H1 (cell line): ENCODE results near the gene CHMP5. TPM values are rescaled to one million over a fixed set of nuclear protein-coding genes. Genes with fewer than 3 reads are reported as not detected.

Experiments used
- CTCF ChIA-PET: fragments of 300-600 bp; sonication (Branson Sonifier 250); formaldehyde crosslinking; loops from one replicate; lab custom pipeline; 2021; ENCODE audit not compliant: partially characterized antibody; lab: Charles Lee
- POLR2A ChIA-PET: fragments of 300-600 bp; sonication (Branson Sonifier 250); formaldehyde crosslinking; loops from one replicate; lab custom pipeline; 2021; ENCODE audit warnings: inconsistent platforms; ENCODE audit not compliant: partially characterized antibody; lab: Charles Lee
- DNase-seq, 2 experiments: peaks; one replicate each; pipeline versions ENCODE4 v3.0.0 to v3.0.0-alpha.2; 2010 to 2022; ENCODE audit warnings: low spot score in 2 of 2, low read depth in 1 of 2, mixed read lengths in 1 of 2
- FAIRE-seq: peaks from 2 replicates; lab custom pipeline; 2011; peaks lifted over from hg19 to GRCh38; lab: Jason Lieb, UNC
- H2AFZ ChIP-seq: 2 replicates; pipeline ENCODE4 v1.8.1; 2012; ENCODE audit warnings: low read length, inconsistent platforms
- H2AK5ac ChIP-seq: 2 replicates; pipeline ENCODE4 v1.6.1; 2013; ENCODE audit warnings: low read depth, low read length
- H2BK120ac ChIP-seq: replicated peaks from 2 replicates; pipeline ENCODE3; 2013; ENCODE audit warnings: low read depth, low read length, inconsistent platforms
- H2BK12ac ChIP-seq: 2 replicates; pipeline ENCODE4 v1.6.1; 2013; ENCODE audit warnings: low read depth, low read length
- H2BK15ac ChIP-seq: 2 replicates; pipeline ENCODE4 v1.6.1; 2013; ENCODE audit warnings: low read length
- H2BK20ac ChIP-seq: 2 replicates; pipeline ENCODE4 v1.6.1; 2013; ENCODE audit warnings: low read length
- H2BK5ac ChIP-seq: 2 replicates; pipeline ENCODE4 v1.6.1; 2013; ENCODE audit warnings: low read depth, low read length
- H3K14ac ChIP-seq: 2 replicates; pipeline ENCODE4 v1.6.1; 2013; ENCODE audit warnings: inconsistent platforms; ENCODE audit not compliant: insufficient read length
- H3K18ac ChIP-seq: 2 replicates; pipeline ENCODE4 v1.6.1; 2013; ENCODE audit warnings: low read length; ENCODE audit errors: extremely low read depth
- H3K23ac ChIP-seq: 2 replicates; pipeline ENCODE4 v1.6.1; 2013; ENCODE audit warnings: inconsistent platforms; ENCODE audit not compliant: insufficient read length
- H3K23me2 ChIP-seq: 2 replicates; pipeline ENCODE4 v1.6.1; 2013; ENCODE audit warnings: low read depth, low read length
- H3K27ac ChIP-seq: 2 replicates; pipeline ENCODE4 v1.6.1; 2011; ENCODE audit warnings: low read depth, low read length, inconsistent platforms
- H3K27me3 ChIP-seq, 4 experiments: replicated peaks in 1 of 4; 1 replicate in 1 of 4; 2 replicates in 3 of 4; pipeline versions ENCODE4 v1.6.1 to v1.8.1; 2011 to 2013; ENCODE audit warnings: low read length in 3 of 4, mild to moderate bottlenecking in 3 of 4, inconsistent platforms in 2 of 4, mixed read lengths in 2 of 4, moderate library complexity in 1 of 4; ENCODE audit not compliant: control insufficient read depth in 3 of 4, insufficient read depth in 3 of 4; ENCODE audit errors: extremely low read depth in 1 of 4
- H3K36me3 ChIP-seq, 4 experiments: 2 replicates each; pipeline versions ENCODE4 v1.6.1 to v1.8.1; 2011 to 2013; ENCODE audit warnings: mild to moderate bottlenecking in 4 of 4, low read length in 3 of 4, moderate library complexity in 2 of 4, control low read depth in 1 of 4, inconsistent platforms in 1 of 4; ENCODE audit not compliant: insufficient read depth in 4 of 4, control insufficient read depth in 2 of 4
- H3K4ac ChIP-seq: replicated peaks from 2 replicates; pipeline ENCODE3; 2013; ENCODE audit warnings: low read length, low read depth, mixed read lengths, inconsistent platforms; ENCODE audit not compliant: insufficient read length
- H3K4me1 ChIP-seq, 4 experiments: replicated peaks in 1 of 4; 1 replicate in 1 of 4; 2 replicates in 3 of 4; pipeline versions ENCODE4 v1.6.1 to v1.8.1; 2011 to 2013; ENCODE audit warnings: low read length in 3 of 4, inconsistent platforms in 2 of 4, mixed read lengths in 1 of 4; ENCODE audit not compliant: insufficient read depth in 4 of 4, control insufficient read depth in 3 of 4
- H3K4me2 ChIP-seq, 2 experiments: 2 replicates each; pipeline versions ENCODE4 v1.6.1 to v1.8.1; 2011 to 2013; ENCODE audit warnings: low read depth in 2 of 2, low read length in 2 of 2, control low read depth in 1 of 2, inconsistent platforms in 1 of 2, mild to moderate bottlenecking in 1 of 2; ENCODE audit not compliant: insufficient read depth in 1 of 2
- H3K4me3 ChIP-seq, 4 experiments: fragments of 200-600, 300-600 bp in 1 of 4; sonication (generic), shearing (Covaris generic), sonication (Bioruptor Twin) in 1 of 4; 2 replicates each; pipeline versions ENCODE4 v1.5.1 to v1.8.1; 2011 to 2016; ENCODE audit warnings: low read length in 4 of 4, low read depth in 3 of 4, control low read depth in 2 of 4, inconsistent platforms in 2 of 4, mild to moderate bottlenecking in 2 of 4, mixed read lengths in 1 of 4, moderate library complexity in 1 of 4; ENCODE audit not compliant: insufficient read depth in 2 of 4; ENCODE audit errors: extremely low read depth in 1 of 4
- H3K56ac ChIP-seq: replicated peaks from 2 replicates; pipeline ENCODE3; 2013; ENCODE audit warnings: low read depth, mild to moderate bottlenecking, mixed read lengths, low read length, inconsistent platforms; ENCODE audit not compliant: insufficient read length
- H3K79me1 ChIP-seq: 2 replicates; pipeline ENCODE4 v1.6.1; 2013; ENCODE audit warnings: low read depth, low read length, control low read depth
- H3K79me2 ChIP-seq, 2 experiments: 2 replicates each; pipeline versions ENCODE4 v1.6.1 to v1.8.1; 2012 to 2013; ENCODE audit warnings: low read length in 2 of 2, mild to moderate bottlenecking in 2 of 2, inconsistent platforms in 1 of 2; ENCODE audit not compliant: insufficient read depth in 2 of 2, control insufficient read depth in 1 of 2
- H3K9ac ChIP-seq, 4 experiments: replicated peaks in 1 of 4; 1 replicate in 1 of 4; 2 replicates in 3 of 4; pipeline versions ENCODE4 v1.6.1 to v1.8.1; 2011 to 2013; ENCODE audit warnings: low read depth in 3 of 4, low read length in 3 of 4, control low read depth in 2 of 4, mild to moderate bottlenecking in 2 of 4, moderate library complexity in 2 of 4, inconsistent platforms in 1 of 4; ENCODE audit errors: extremely low read depth in 1 of 4
- H3K9me3 ChIP-seq, 2 experiments: 2 replicates each; pipeline versions ENCODE4 v1.6.1 to v1.8.1; 2012 to 2013; ENCODE audit warnings: mild to moderate bottlenecking in 2 of 2, moderate library complexity in 2 of 2, control low read depth in 1 of 2, inconsistent platforms in 1 of 2, low read depth in 1 of 2, low read length in 1 of 2, mixed read lengths in 1 of 2; ENCODE audit not compliant: insufficient read depth in 2 of 2
- H4K20me1 ChIP-seq, 2 experiments: replicated peaks in 1 of 2; 2 replicates each; pipeline versions ENCODE3 to v1.8.1; 2011 to 2013; ENCODE audit warnings: inconsistent platforms in 2 of 2, low read length in 2 of 2, mild to moderate bottlenecking in 1 of 2; ENCODE audit not compliant: insufficient read depth in 2 of 2, control insufficient read depth in 1 of 2
- H4K5ac ChIP-seq: 2 replicates; pipeline ENCODE4 v1.6.1; 2013; ENCODE audit warnings: low read length, low read depth, mixed read lengths, inconsistent platforms; ENCODE audit not compliant: insufficient read length
- H4K8ac ChIP-seq: 2 replicates; pipeline ENCODE4 v1.8.0; 2013; ENCODE audit warnings: mild to moderate bottlenecking, moderate library complexity, low read length, inconsistent platforms; ENCODE audit not compliant: insufficient read depth; ENCODE audit errors: extremely low read depth
- H4K91ac ChIP-seq: replicated peaks from 2 replicates; pipeline ENCODE3; 2013; ENCODE audit warnings: low read length, mixed read lengths, inconsistent platforms; ENCODE audit not compliant: insufficient read length
- BCL11A ChIP-seq, 2 experiments: IDR thresholded peaks; one replicate each; pipeline ENCODE4 v1.6.1; 2011; ENCODE audit warnings: low read depth in 2 of 2, low read length in 2 of 2, mild to moderate bottlenecking in 2 of 2
- CHD2 ChIP-seq: IDR thresholded peaks from 2 replicates; pipeline ENCODE4 v1.6.1; 2012; ENCODE audit warnings: low read length, improper control_type of control experiment
- FOSL1 ChIP-seq: IDR thresholded peaks from 2 replicates; pipeline ENCODE4 v1.6.1; 2011; ENCODE audit warnings: mild to moderate bottlenecking, low read depth, low read length, moderate library complexity; ENCODE audit not compliant: insufficient read depth
- GTF2F1 ChIP-seq: IDR thresholded peaks from 2 replicates; pipeline ENCODE4 v1.6.1; 2012; ENCODE audit warnings: low read depth, low read length, improper control_type of control experiment, borderline replicate concordance
- JUN ChIP-seq: IDR thresholded peaks from 2 replicates; pipeline ENCODE4 v1.6.1; 2011; ENCODE audit warnings: low read depth, mild to moderate bottlenecking, improper control_type of control experiment, low read length
- JUND ChIP-seq: IDR thresholded peaks from 2 replicates; pipeline ENCODE4 v1.6.1; 2011; ENCODE audit warnings: mild to moderate bottlenecking, improper control_type of control experiment, low read length
- POLR2A ChIP-seq, 2 experiments: IDR thresholded peaks; 1 replicate in 1 of 2; 2 replicates in 1 of 2; pipeline ENCODE4 v1.6.1; 2011; ENCODE audit warnings: low read depth in 2 of 2, low read length in 2 of 2, mild to moderate bottlenecking in 2 of 2; ENCODE audit errors: control extremely low read depth in 1 of 2
- RFX5 ChIP-seq: IDR thresholded peaks from 2 replicates; pipeline ENCODE4 v1.6.1; 2011; ENCODE audit warnings: low read depth, low read length, improper control_type of control experiment, borderline replicate concordance
- TAF7 ChIP-seq: optimal IDR thresholded peaks from 2 replicates; pipeline ENCODE3; 2011; ENCODE audit warnings: low read depth, mild to moderate bottlenecking, inconsistent platforms, low read length, moderate library complexity, borderline replicate concordance
- WGBS, 2 experiments: shearing (Covaris generic) in 1 of 2; methylation state at CpG; one replicate each; pipeline versions ENCODE4 v1.1.6 to v1.1.7; 2013 to 2015; ENCODE audit warnings: low lambda C conversion rate in 2 of 2, mixed read lengths in 2 of 2, inconsistent platforms in 1 of 2, low coverage in 1 of 2, missing lambda C conversion rate in 1 of 2; ENCODE audit not compliant: insufficient replicate concordance in 2 of 2, insufficient coverage in 1 of 2, insufficient read length in 1 of 2; ENCODE audit errors: extremely low coverage in 1 of 2, missing lambda C conversion rate in 1 of 2; 5-methylcytosine and 5-hydroxymethylcytosine counted together
- polyA plus RNA-seq, 7 experiments: library from polyadenylated mRNA; depleted of rRNA in 3 of 7; stranded (reverse) in 5 of 7; unstranded in 2 of 7; fragments of >200 nt in 5 of 7; fragments of 200-250 nt in 2 of 7; gene quantifications; 1 replicate in 5 of 7; 2 replicates in 1 of 7; 4 replicates in 1 of 7; pipeline versions ENCODE4 v1.2.1 to v1.2.3, GENCODE V29; 2011 to 2013; ENCODE audit warnings: missing spikeins in 2 of 7, mixed read lengths in 2 of 7
- total RNA-seq: library from RNA; stranded (reverse); fragmentation: NEBNext Ultra II Directional; extraction: Animal tissue kit (Norgen Biotek cat#: 25700); gene quantifications from 2 replicates; pipeline ENCODE4 v1.2.1, GENCODE V29; 2021
- TF ChIP-seq, protein P1 (sequence below): IDR thresholded peaks from 2 replicates; pipeline ENCODE4 v1.6.1; 2011; ENCODE audit warnings: low read length, improper control_type of control experiment
- TF ChIP-seq, protein P2 (sequence below): IDR thresholded peaks from 2 replicates; pipeline ENCODE4 v1.6.1; 2011; ENCODE audit warnings: low read depth, mild to moderate bottlenecking, low read length; ENCODE audit not compliant: insufficient read depth

Gene CHMP5
- total and polyA plus RNA-seq, 2 of the 8 experiments (the other 6 are each of a cell fraction or from before 2014, with no cell fraction given), result 25.0 to 47.3 TPM

DNA sequence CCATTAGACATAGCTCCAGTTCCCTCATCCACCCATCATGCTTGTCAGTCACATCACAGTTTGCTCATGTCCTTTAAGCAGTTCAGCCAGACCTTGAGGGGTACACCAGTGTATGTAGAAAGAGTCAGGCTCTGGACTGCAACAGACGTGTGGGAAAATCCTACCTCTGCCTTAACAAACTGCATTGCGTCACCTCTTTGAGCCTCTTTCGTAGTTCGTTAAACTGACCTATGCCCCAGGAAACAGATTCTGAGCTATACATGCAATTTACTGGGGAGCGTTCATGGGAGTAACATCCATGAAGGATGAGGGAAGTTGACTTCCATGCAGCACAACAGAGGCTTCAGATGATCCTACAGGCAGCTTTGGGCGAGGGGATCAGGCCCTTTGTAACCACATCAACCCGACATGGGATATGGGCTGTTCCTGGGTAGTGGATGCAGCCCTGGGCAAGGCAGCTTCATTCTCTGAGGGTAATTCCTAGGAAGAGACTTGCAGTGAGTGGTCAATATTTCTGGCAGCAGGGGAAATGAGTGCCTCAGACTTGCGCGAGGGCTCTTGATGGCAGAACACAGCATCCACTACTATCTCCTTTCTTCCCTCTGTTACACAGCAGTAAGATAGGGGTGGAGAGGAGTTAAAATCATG lies 20.6 kb upstream of the CHMP5 start:
- Histone ChIP-seq H3K18ac (no peak overlapping the region), H3K79me2 (no peaks in the 10 kb centered on the region), H3K27ac (no peak overlapping the region), H4K91ac (no peak overlapping the region), H3K23ac (no peak overlapping the region), H3K27me3 (no peaks in the 10 kb centered on the region), H3K4ac (no peak overlapping the region), H3K23me2 (no peaks in the 10 kb centered on the region; the same call in 1 of the 2 replicates), H3K56ac (no peak overlapping the region), H2BK20ac (no peak overlapping the region), H2AFZ (no peak overlapping the region), H2AK5ac (no peak overlapping the region), H3K4me3 (no peak overlapping the region), H4K5ac (no peak overlapping the region), H2BK15ac (no peak overlapping the region), H3K4me2 (no peak overlapping the region), H3K9me3 (no peaks in the 10 kb centered on the region), H3K14ac (no peak overlapping the region), H2BK12ac (no peak overlapping the region), H2BK120ac (no peak overlapping the region), H3K4me1 (no peaks in the 10 kb centered on the region), H3K36me3 (no peaks in the 10 kb centered on the region), H4K20me1 (peaks cover 0 to 2% of the 10 kb centered on the region in 2 experiments), H3K9ac (no peak overlapping the region), H3K79me1 (no peaks in the 10 kb centered on the region), H4K8ac (no peak overlapping the region), H2BK5ac (no peak overlapping the region)
- WGBS, 2 experiments, result 94% methylated on average over 9 of the region's 9 CpGs; no CpG with 5 or more reads in 1 of the 2 experiments
- FAIRE-seq, result no peak
- TF ChIP-seq GTF2F1 (no peak), RFX5 (no peak), BCL11A (IDR thresholded peaks at IDR 0.05; ENCODE audit: low read depth in 2 of 2, low read length in 2 of 2) (no peak), CHD2 (no peak), TAF7 (no peak), JUND (no peak), POLR2A (IDR thresholded peaks at IDR 0.05; ENCODE audit: control extremely low read depth in 1 of 2, low read depth in 2 of 2, low read length in 2 of 2) (no peak), FOSL1 (no peak), JUN (no peak)
- TF ChIP-seq, protein P1, sequence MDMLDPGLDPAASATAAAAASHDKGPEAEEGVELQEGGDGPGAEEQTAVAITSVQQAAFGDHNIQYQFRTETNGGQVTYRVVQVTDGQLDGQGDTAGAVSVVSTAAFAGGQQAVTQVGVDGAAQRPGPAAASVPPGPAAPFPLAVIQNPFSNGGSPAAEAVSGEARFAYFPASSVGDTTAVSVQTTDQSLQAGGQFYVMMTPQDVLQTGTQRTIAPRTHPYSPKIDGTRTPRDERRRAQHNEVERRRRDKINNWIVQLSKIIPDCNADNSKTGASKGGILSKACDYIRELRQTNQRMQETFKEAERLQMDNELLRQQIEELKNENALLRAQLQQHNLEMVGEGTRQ, result no peak
- TF ChIP-seq, protein P2, sequence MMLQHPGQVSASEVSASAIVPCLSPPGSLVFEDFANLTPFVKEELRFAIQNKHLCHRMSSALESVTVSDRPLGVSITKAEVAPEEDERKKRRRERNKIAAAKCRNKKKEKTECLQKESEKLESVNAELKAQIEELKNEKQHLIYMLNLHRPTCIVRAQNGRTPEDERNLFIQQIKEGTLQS, result no peak
- CTCF ChIA-PET, result interaction anchor here (1.2 to 2.2 kb wide), 3 partner anchors 8 to 18 kb away, joined by 3 to 8 read pairs (median 4); no protein-coding TSS in a partner anchor
- POLR2A ChIA-PET, result interaction anchor here (0.5 to 1.5 kb wide), 3 partner anchors 7 to 361 kb away, joined by 3 to 5 read pairs (median 3); no protein-coding TSS in a partner anchor
- DNase-seq, result no peak
